HG03097 (cell line): ENCODE data around the gene B3GNT7.
"Not testable (repeated sequence)": the region's sequence is repeated elsewhere in the genome, so short reads cannot be mapped to it uniquely, and the experiment has no call there.

Source experiments
- ATAC-seq: cut with Tn5 transposase; IDR thresholded peaks from one replicate; pipeline ENCODE4 v1.9.1; 2021; ENCODE audit not compliant: unreplicated experiment, low FRiP score

B3GNT7 gene

GRCh38 chr2:231399046-231399852 is 3.7 kb downstream of the B3GNT7 start:
- no peak for ATAC-seq

- no peak for ATAC-seq
Observed at GRCh38 chr2:231399853-231400680, 4.6 kb downstream of the B3GNT7 start.

GRCh38 chr2:231400681-231401080 is 5.2 kb downstream of the B3GNT7 start:
- ATAC-seq = not testable (repeated sequence)

GRCh38 chr2:231401101-231401500 is 5.6 kb downstream of the B3GNT7 start:
- not testable (repeated sequence) for ATAC-seq

GRCh38 chr2:231403421-231404182 is 8.1 kb downstream of the B3GNT7 start:
- not testable (repeated sequence) for ATAC-seq

- ATAC-seq = not testable (repeated sequence)
Observed at GRCh38 chr2:231404183-231404578, 8.7 kb downstream of the B3GNT7 start.

- ATAC-seq = not testable (repeated sequence)
Observed at GRCh38 chr2:231405601-231406367, 10.3 kb downstream of the B3GNT7 start.

- ATAC-seq = not testable (repeated sequence)
Observed at GRCh38 chr2:231407686-231408085, 12.2 kb downstream of the B3GNT7 start.

GRCh38 chr2:231408304-231408703 is 12.8 kb downstream of the B3GNT7 start:
- not testable (repeated sequence) for ATAC-seq

- ATAC-seq = no peak
Observed at GRCh38 chr2:231409776-231410175, 14.3 kb downstream of the B3GNT7 start.

- ATAC-seq = no peak
Observed at GRCh38 chr2:231410293-231411004, 14.9 kb downstream of the B3GNT7 start.

GRCh38 chr2:231411237-231411636 is 15.7 kb downstream of the B3GNT7 start:
- ATAC-seq = no peak

GRCh38 chr2:231411831-231412617 is 16.5 kb downstream of the B3GNT7 start:
- peak; percentile 93 for ATAC-seq

- ATAC-seq = no peak
Observed at GRCh38 chr2:231412618-231412963, 17.1 kb downstream of the B3GNT7 start.

GRCh38 chr2:231413456-231413855 is 17.9 kb downstream of the B3GNT7 start:
- ATAC-seq = no peak

GRCh38 chr2:231413921-231414476 is 18.5 kb downstream of the B3GNT7 start:
- no peak for ATAC-seq

- ATAC-seq = no peak
Observed at GRCh38 chr2:231415029-231415428, 19.5 kb downstream of the B3GNT7 start.

- ATAC-seq = no peak
Observed at GRCh38 chr2:231418820-231419640, 23.5 kb downstream of the B3GNT7 start.
